GM10248 (cell line): Measurements from ENCODE around the gene IQCH.

ENCODE experiments used
- CTCF ChIA-PET: fragments of 300-600 bp; sonication (Branson Sonifier 250); formaldehyde crosslinking; extraction: SDS; loops from one replicate; lab custom pipeline; 2021; ENCODE audit warnings: antibody characterized with exemption; lab: Yijun Ruan, JAX
- POLR2A ChIA-PET: fragments of 350-650 bp; sonication (Branson Sonifier 250); formaldehyde crosslinking; extraction: SDS; loops from one replicate; lab custom pipeline; 2020; ENCODE audit warnings: antibody characterized with exemption; lab: Yijun Ruan, JAX
- DNase-seq: peaks from one replicate; pipeline ENCODE4 v3.0.0; 2012; ENCODE audit errors: extremely low spot score
- TF ChIP-seq, protein P1 (sequence below): IDR thresholded peaks from 2 replicates; pipeline ENCODE4 v1.5.1; 2012; ENCODE audit warnings: mild to moderate bottlenecking, low read depth; ENCODE audit errors: extremely low read depth, missing control alignments, control extremely low read depth

The IQCH gene

DNA sequence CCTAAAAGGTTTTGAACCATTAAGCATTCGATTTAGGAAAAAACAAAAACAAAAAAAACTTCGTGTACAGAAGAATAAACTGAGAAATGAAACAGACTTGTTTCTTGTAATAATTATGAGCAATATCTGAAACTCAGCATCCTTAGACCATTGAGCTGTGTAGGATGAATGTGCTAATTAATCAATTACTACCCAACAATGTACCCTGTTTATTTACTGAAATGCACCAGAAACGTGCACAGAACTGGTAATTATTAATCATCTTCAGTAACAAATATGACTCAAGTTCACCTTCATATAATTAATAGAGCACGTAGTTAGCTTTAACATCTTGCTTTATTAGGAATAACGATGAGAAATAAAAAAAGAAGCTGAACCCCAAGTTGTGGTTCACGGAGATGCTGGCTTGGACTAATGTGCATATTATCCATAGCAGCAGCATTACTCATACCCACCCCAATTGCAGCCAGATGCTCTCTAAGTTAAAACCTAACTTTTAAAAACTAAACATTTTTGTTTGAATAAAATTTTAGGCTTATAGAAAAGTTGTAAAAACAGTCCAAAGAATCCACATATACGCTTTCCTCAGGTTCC is 256.1 kb downstream of the IQCH start:
- TF ChIP-seq, protein P1, sequence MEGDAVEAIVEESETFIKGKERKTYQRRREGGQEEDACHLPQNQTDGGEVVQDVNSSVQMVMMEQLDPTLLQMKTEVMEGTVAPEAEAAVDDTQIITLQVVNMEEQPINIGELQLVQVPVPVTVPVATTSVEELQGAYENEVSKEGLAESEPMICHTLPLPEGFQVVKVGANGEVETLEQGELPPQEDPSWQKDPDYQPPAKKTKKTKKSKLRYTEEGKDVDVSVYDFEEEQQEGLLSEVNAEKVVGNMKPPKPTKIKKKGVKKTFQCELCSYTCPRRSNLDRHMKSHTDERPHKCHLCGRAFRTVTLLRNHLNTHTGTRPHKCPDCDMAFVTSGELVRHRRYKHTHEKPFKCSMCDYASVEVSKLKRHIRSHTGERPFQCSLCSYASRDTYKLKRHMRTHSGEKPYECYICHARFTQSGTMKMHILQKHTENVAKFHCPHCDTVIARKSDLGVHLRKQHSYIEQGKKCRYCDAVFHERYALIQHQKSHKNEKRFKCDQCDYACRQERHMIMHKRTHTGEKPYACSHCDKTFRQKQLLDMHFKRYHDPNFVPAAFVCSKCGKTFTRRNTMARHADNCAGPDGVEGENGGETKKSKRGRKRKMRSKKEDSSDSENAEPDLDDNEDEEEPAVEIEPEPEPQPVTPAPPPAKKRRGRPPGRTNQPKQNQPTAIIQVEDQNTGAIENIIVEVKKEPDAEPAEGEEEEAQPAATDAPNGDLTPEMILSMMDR, result no peak
- ChIA-PET POLR2A (no interaction called here), CTCF (interaction anchor here (1.6 kb wide), 1 partner anchor 10 kb away, joined by 5 read pairs; the partner anchor contains the start of gene C15orf61)
- no peak for DNase-seq

DNA sequence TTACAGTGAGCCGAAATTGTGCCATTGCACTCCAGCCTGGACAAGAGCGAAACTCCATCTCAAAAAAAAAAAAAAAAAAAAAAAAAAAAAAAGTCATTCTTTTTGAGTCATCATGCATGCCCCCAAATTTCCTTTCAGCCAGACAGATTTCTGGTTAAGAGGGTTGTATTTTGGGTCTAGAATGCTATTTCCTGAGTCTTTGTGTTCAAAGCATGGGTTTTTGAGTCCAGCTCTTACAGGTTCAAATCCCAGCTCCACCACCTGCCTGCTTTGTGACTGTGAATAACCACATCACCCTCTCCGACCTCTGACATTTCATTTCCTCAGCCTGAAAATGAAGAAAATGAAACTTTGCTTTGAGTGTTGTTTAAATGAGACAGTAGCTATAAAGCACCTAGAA is 257.0 kb downstream of the IQCH start:
- TF ChIP-seq, protein P1, result no peak
- POLR2A ChIA-PET, result no interaction called here
- DNase-seq, result no peak
- CTCF ChIA-PET, result interaction anchor here (1.0 to 1.6 kb wide), 2 partner anchors 9 kb away, joined by 3 to 5 read pairs; partner anchors contain the start of gene C15orf61

DNA sequence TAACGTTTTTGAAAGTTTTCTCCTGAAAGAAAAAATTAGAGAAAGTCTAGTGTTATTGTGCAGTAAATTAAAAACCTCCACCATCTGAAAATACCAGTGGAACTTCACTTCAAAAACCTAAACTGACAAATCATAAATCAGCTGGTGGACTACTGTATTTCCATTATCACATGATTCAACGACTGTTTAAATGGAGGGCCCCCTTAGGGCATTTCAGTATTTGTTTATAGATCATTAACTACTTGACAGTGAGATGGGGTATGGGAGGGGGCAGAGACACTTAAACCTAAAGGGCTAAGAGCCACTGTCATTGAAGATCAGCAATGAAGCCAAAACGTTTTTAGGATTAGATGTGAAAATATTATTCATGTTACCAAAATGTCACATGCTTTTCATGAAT is 257.6 kb downstream of the IQCH start:
- DNase-seq, result no peak
- ChIA-PET CTCF (interaction anchor here (1.0 to 1.6 kb wide), 2 partner anchors 9 kb away, joined by 3 to 5 read pairs; partner anchors contain the start of gene C15orf61), POLR2A (no interaction called here)
- TF ChIP-seq, protein P1, result no peak

DNA sequence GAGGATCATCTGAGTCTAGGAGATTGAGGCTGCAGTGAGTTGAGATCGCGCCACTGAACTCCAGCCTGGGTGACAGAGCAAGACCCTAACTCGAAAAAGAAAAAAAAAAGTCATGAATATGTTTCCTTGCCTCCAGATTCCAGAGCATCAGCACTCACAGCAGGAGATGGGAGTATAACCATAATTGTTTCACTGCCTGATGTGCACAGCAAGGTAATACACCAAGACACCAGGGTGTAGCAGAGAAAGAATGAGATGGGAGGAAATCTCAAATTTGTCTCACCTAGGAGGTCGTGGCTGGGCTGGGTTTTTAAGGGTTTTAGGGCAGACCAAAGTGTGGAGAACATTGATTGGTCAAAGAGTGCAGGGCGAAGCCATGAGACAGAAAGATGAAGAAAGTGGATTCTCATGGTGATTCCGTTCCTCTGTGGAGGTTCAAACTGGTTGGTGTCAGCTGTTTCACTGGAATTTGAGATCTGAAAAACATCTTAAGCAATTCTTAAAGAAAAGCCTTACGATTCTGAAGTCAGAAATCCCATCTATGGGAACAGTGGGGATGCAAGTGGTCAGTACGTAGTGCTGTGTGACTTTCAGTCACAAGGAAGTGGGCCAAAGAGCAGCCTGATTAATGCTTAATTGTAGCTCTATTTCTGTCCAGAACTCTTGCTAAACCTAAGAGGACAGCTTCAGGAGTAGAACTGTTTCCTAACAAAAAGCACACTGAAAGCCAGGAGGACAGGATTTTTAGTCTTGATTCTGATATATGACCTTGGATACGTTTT is 258.5 kb downstream of the IQCH start:
- DNase-seq, result no peak
- ChIA-PET POLR2A (no interaction called here), CTCF (no interaction called here)
- TF ChIP-seq, protein P1, result no peak

DNA sequence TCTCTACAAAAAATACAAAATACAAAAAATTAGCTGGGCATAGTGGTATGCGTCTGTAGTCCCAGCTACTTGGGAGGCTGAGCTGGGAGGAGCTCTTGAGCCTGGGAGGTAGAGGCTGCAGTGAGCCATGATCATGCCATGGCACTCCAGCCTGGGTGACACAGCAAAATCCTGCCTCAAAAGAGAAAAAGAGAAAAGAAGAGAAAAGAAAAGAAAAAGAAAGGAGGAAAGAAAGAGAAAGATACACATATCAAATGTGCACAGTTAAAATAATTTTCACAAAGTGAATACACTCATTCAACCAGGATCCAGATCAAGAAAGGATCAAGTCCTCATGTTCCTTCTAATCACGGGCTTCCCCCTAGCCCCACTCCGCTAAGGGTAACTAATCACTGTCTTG is 260.5 kb downstream of the IQCH start:
- ChIA-PET POLR2A (no interaction called here), CTCF (interaction anchor here (1.1 to 2.2 kb wide), 3 partner anchors 9 to 14 kb away, joined by 4 to 6 read pairs (median 5); no protein-coding TSS in a partner anchor)
- no peak for DNase-seq
- TF ChIP-seq, protein P1, result no peak

DNA sequence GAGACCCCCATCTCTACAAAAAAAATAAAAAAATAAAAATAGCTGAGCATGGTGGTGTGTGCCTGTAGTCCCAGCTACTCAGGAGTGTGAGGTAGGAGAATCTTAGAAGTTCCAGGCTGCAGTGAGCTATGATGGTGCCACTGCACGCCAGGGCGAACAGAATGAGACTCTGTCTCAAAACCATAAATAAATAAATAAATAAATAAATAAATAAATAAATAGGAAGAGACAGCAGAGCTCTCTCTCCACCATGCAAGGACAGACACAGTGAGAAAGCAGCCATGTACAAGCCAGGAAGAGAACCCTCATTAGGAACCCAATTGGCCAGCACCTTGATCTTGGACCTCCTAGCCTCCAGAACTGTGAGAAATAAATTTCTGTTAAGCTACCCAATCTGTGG is 261.0 kb downstream of the IQCH start:
- TF ChIP-seq, protein P1, result no peak
- no peak for DNase-seq
- ChIA-PET POLR2A (no interaction called here), CTCF (interaction anchor here (1.1 to 2.2 kb wide), 3 partner anchors 9 to 14 kb away, joined by 4 to 6 read pairs (median 5); no protein-coding TSS in a partner anchor)
